Epithelial cell of proximal tubule (primary cell): ENCODE data around the gene TBC1D8. TPM values are rescaled to one million over a fixed set of nuclear protein-coding genes. Genes with fewer than 3 reads are reported as not detected.

Experiments
- DNase-seq: peaks from one replicate; pipeline ENCODE4 v3.0.0-alpha.2; 2011; ENCODE audit warnings: low read depth
- H3K4me3 ChIP-seq: 2 replicates; pipeline ENCODE4 v1.5.1; 2011; ENCODE audit warnings: low read depth, mild to moderate bottlenecking, low read length
- total RNA-seq: library from RNA; depleted of rRNA; stranded (reverse); fragments of >200 nt; gene quantifications from 2 replicates; pipeline ENCODE4 v1.2.3, GENCODE V29; 2015
- TF ChIP-seq, protein P1 (sequence below): conservative IDR thresholded peaks from 2 replicates; pipeline ENCODE4 v1.5.1; 2012; ENCODE audit warnings: low read depth, mild to moderate bottlenecking, low read length

The TBC1D8 gene
- total RNA-seq, 1 donor from 2014 or later: 20.5 TPM

DNA sequence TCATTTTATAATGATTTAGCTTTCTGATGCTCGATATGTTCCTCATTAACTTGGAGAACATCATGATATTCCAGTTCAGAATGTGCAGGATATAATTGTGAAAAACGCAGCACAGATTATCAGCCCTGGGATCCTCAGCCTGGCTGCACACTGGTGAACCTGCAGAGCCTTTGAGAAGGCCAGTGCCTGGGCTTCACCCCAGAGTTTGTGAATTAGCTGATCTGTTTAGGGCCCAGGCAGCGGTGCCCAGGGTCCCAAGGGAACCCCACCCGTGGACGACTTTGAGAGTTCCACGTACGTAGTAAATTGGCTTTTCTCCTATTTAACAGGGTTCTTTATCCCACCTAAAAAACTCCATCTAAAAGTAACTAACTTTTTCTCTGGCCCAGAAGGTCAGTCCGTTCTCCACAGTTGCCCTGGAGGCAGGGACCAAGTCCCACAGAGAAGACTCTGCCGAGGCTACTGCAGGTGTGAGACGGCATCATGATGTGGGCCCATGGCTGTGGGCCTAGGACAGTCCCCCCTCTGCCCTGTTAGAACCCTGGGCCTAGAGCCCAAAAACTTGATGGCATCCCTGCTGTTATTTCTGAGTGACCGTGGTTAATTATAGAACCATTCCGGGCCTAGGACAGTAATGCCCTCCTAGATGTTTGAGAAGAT, 188.7 kb downstream of the TBC1D8 start:
- no peak overlapping the region for H3K4me3 ChIP-seq
- TF ChIP-seq, protein P1, sequence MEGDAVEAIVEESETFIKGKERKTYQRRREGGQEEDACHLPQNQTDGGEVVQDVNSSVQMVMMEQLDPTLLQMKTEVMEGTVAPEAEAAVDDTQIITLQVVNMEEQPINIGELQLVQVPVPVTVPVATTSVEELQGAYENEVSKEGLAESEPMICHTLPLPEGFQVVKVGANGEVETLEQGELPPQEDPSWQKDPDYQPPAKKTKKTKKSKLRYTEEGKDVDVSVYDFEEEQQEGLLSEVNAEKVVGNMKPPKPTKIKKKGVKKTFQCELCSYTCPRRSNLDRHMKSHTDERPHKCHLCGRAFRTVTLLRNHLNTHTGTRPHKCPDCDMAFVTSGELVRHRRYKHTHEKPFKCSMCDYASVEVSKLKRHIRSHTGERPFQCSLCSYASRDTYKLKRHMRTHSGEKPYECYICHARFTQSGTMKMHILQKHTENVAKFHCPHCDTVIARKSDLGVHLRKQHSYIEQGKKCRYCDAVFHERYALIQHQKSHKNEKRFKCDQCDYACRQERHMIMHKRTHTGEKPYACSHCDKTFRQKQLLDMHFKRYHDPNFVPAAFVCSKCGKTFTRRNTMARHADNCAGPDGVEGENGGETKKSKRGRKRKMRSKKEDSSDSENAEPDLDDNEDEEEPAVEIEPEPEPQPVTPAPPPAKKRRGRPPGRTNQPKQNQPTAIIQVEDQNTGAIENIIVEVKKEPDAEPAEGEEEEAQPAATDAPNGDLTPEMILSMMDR: no peak
- DNase-seq: no peak

DNA sequence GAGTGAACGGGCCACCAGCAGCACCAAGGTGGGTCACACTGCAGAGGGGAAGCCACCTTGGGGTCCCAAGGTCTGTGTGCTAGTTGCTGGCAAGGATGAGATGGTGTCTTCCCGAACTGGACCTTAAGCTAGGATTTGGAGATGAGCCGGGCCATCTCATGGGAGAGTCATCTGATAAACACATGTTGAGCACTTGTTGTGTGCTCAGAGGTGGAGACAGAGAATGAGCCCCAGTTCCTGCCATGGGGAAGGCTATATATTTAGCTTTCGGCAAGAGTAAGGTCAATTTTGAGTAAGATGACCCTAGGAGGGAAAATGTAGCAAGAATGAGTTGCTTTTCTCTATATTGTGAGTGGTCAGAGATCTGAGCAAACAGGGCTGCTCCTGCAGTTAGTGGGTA, 190.5 kb downstream of the TBC1D8 start:
- H3K4me3 ChIP-seq: no peak overlapping the region
- no peak for DNase-seq
- TF ChIP-seq, protein P1: no peak

DNA sequence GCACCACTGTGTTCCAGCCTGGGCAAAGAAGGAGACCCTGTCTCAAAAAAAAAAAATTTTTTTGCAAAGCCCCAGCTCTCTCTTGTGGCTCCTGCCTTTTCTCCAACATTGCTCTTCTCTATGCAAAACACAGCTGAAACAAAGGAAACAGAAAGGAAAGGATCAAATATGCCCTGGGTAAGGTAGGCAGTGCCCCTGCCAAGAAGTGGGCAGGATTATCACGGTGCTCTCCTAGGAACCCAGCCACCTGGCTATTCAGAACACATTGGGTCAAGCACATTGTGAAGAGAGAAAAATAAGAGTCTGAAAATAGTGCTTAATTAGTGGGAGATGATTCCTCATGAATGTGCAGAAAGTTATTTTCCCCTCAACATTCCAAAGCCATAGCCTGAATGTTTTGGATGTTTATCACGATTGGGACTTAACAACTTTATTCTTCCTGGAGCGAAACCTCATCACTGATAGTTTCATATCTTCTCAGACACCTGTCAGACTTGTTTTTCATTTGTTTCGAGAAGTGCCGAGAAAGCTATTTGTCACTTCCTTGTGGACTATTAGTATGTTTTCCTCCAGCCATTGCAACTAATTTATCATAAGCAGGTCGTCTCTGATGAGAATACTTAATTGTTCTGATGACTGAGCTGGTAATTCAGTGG, 191.8 kb downstream of the TBC1D8 start:
- no peak for DNase-seq
- no peak overlapping the region for H3K4me3 ChIP-seq
- TF ChIP-seq, protein P1: no peak

DNA sequence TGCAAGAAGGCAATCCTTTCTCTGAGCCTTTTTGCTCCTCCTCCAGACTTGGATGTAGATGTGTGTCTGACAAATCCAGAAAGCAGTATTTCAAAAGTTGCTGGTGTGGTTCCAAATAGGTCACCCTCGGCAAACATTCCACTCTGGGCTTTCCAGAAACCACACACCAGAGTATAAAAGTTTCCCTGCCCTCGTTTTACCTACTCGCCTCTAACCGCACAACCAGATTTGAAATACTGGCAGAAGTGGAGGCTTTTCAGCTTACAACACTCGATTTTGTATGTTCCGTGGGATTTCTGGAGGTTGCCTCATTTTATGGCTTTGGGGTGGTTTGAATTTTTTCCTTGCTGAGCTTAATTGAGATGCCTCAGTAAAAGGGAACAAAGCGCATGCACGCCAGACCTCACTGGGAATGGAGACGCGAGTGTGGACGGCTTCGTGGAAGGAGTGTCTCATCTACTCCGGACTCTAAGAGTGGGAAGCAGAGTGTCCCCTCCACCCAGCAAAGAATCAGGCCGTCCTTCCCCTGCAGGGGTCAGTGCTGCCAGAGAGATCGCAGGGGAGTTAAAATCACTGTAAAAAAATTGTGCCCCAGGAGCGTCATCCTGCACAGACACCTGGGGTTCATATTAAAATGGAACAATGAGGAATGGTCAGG, 193.1 kb downstream of the TBC1D8 start:
- no peak for DNase-seq
- no peak overlapping the region for H3K4me3 ChIP-seq
- TF ChIP-seq, protein P1: no peak

Other genes starting within 250 kb of the TBC1D8 start
- 1,100 and 1,437 TPM in 2 replicates for gene RPL31, start 149.1 kb downstream of the TBC1D8 start, total RNA-seq
- 65.6 and 67.2 TPM in 2 replicates for gene CNOT11, start 101.5 kb upstream of the TBC1D8 start, total RNA-seq
- gene RNF149, start 157.3 kb upstream of the TBC1D8 start, total RNA-seq: 39.9 and 45.0 TPM in 2 replicates
- gene CREG2, start 236.1 kb upstream of the TBC1D8 start, total RNA-seq: 3.1 TPM in 1 of 2 replicates, not detected in the other